BLaER1 treated with 17β-estradiol and CSF1 and Interleukin-3, amounts not matched to agents 10 nM and 100 nM (cell line): ENCODE measurements around the gene CORO1C.
"Not testable (repeated sequence)": the region's sequence is repeated elsewhere in the genome, so short reads cannot be mapped to it uniquely, and the experiment has no call there.

Experiments used
- H3K27ac ChIP-seq, 11 experiments: shearing (Covaris generic); formaldehyde crosslinking; 2 replicates each; pipeline ENCODE4 v1.8.1; 2022
- H3K27me3 ChIP-seq, 11 experiments: shearing (Covaris generic); formaldehyde crosslinking; 2 replicates each; pipeline ENCODE4 v1.8.1; 2022
- H3K36me3 ChIP-seq, 11 experiments: shearing (Covaris generic); formaldehyde crosslinking; 2 replicates each; pipeline ENCODE4 v1.8.1; 2022
- H3K4me1 ChIP-seq, 10 experiments: shearing (Covaris generic); formaldehyde crosslinking; 2 replicates each; pipeline ENCODE4 v1.8.1; 2022
- H3K4me2 ChIP-seq, 11 experiments: shearing (Covaris generic); formaldehyde crosslinking; 2 replicates each; pipeline ENCODE4 v1.8.1; 2022
- H3K4me3 ChIP-seq, 10 experiments: shearing (Covaris generic); formaldehyde crosslinking; 2 replicates each; pipeline ENCODE4 v1.8.1; 2022
- H3K9ac ChIP-seq, 11 experiments: shearing (Covaris generic); formaldehyde crosslinking; 2 replicates each; pipeline ENCODE4 v1.8.1; 2022
- H3K9me3 ChIP-seq, 11 experiments: shearing (Covaris generic); formaldehyde crosslinking; replicated peaks in 1 of 11; 2 replicates each; pipeline ENCODE4 v1.8.1; 2022
- H4K20me1 ChIP-seq, 11 experiments: shearing (Covaris generic); formaldehyde crosslinking; 2 replicates each; pipeline ENCODE4 v1.8.1; 2022
- Cebpa-rat ChIP-seq, 11 experiments: shearing (Covaris generic); IDR thresholded peaks; 2 replicates each; pipeline ENCODE4 v1.8.1; 2022

CORO1C gene

GRCh38 chr12:108619369-108620160 lies 111.8 kb downstream of the CORO1C start:
- Histone ChIP-seq H3K4me1 (peaks cover 39 to 78% (median 50%) of the 10 kb centered on the region in 10 experiments), H3K9ac (peak overlapping the region in 1 of 11 experiments; percentile 2; a peak in 1 of 22 replicates), H3K9me3 (peaks cover 9 to 28% (median 14%) of the 10 kb centered on the region in 11 experiments), H3K27ac (peak overlapping the region in 1 of 11 experiments; percentile 75; a peak in 1 of 22 replicates), H3K4me3 (no peak overlapping the region), H4K20me1 (no peaks in the 10 kb centered on the region), H3K27me3 (no peaks in the 10 kb centered on the region), H3K4me2 (peak overlapping the region in 3 of 11 experiments; percentile 65 to 80 (median 69); a peak in 1 of 22 replicates), H3K36me3 (peaks cover 0 to 25% (median 0%) of the 10 kb centered on the region in 11 experiments; a peak in 10 of 22 replicates)
- TF ChIP-seq Cebpa-rat (IDR thresholded peaks at IDR 0.05), result no peak

GRCh38 chr12:108618953-108619274 lies 112.4 kb downstream of the CORO1C start:
- H3K4me3 ChIP-seq, H4K20me1 ChIP-seq, H3K27me3 ChIP-seq: not testable (repeated sequence)
- peak overlapping the region in 3 of 11 experiments; percentile 2 to 64 (median 18); a peak in 3 of 22 replicates for H3K9ac ChIP-seq
- H3K36me3 ChIP-seq, result peaks cover 0 to 22% (median 0%) of the 10 kb centered on the region in 11 experiments; a peak in 10 of 22 replicates
- H3K4me2 ChIP-seq, result peak overlapping the region in 3 of 11 experiments; percentile 64 to 87 (median 81); a peak in 3 of 22 replicates
- H3K4me1 ChIP-seq, result peaks cover 39 to 84% (median 51%) of the 10 kb centered on the region in 10 experiments
- H3K27ac ChIP-seq, result peak overlapping the region in 1 of 11 experiments; percentile 81; a peak in 1 of 22 replicates
- H3K9me3 ChIP-seq, result peaks cover 9 to 27% (median 14%) of the 10 kb centered on the region in 11 experiments

GRCh38 chr12:108618079-108618952 lies 113.0 kb downstream of the CORO1C start:
- Histone ChIP-seq H3K27ac (peak overlapping the region in 6 of 11 experiments; percentile 19 to 81 (median 76); a peak in 5 of 22 replicates), H4K20me1 (no peaks in the 10 kb centered on the region), H3K36me3 (peaks cover 0 to 16% (median 0%) of the 10 kb centered on the region in 11 experiments; a peak in 10 of 22 replicates), H3K27me3 (no peaks in the 10 kb centered on the region), H3K9ac (peak overlapping the region in 5 of 11 experiments; percentile 2 to 64 (median 15); a peak in 6 of 22 replicates), H3K4me3 (no peak overlapping the region), H3K4me2 (peak overlapping the region in 10 of 11 experiments; percentile 58 to 87 (median 80); a peak in 18 of 22 replicates), H3K4me1 (peaks cover 41 to 90% (median 57%) of the 10 kb centered on the region in 10 experiments), H3K9me3 (peaks cover 9 to 21% (median 14%) of the 10 kb centered on the region in 11 experiments)
- no peak for TF ChIP-seq Cebpa-rat (IDR thresholded peaks at IDR 0.05)

- Histone ChIP-seq H3K9ac (peak overlapping the region; percentile 5 to 66 (median 50); a peak in 19 of 22 replicates), H3K27ac (peak overlapping the region; percentile 45 to 81 (median 76); a peak in 21 of 22 replicates)
These were observed 114.1 kb downstream of the CORO1C start for GRCh38 chr12:108616941-108617858.

GRCh38 chr12:108616359-108616758 lies 115.0 kb downstream of the CORO1C start:
- H4K20me1 ChIP-seq, result no peaks in the 10 kb centered on the region
- H3K4me1 ChIP-seq, result peaks cover 35 to 91% (median 55%) of the 10 kb centered on the region in 10 experiments
- peak overlapping the region; percentile 45 to 81 (median 76); a peak in 21 of 22 replicates for H3K27ac ChIP-seq
- peak overlapping the region; percentile 5 to 66 (median 50); a peak in 18 of 22 replicates for H3K9ac ChIP-seq
- peak overlapping the region in 2 of 10 experiments; percentile 23 to 40; a peak in 2 of 20 replicates for H3K4me3 ChIP-seq
- peak overlapping the region; percentile 58 to 87 (median 79) for H3K4me2 ChIP-seq
- H3K9me3 ChIP-seq, result peaks cover 9 to 15% (median 13%) of the 10 kb centered on the region in 11 experiments
- no peaks in the 10 kb centered on the region for H3K27me3 ChIP-seq
- peaks cover 0 to 5% (median 0%) of the 10 kb centered on the region in 11 experiments; a peak in 2 of 22 replicates for H3K36me3 ChIP-seq
- TF ChIP-seq Cebpa-rat (IDR thresholded peaks at IDR 0.05), result no peak

More at GRCh38 chr12:108616941-108617858, 114.1 kb downstream of the CORO1C start:
- H3K4me2 ChIP-seq, result peak overlapping the region; percentile 58 to 87 (median 79)
- no peaks in the 10 kb centered on the region for H3K27me3 ChIP-seq
- H3K36me3 ChIP-seq, result peaks cover 0 to 9% (median 0%) of the 10 kb centered on the region in 11 experiments; a peak in 3 of 22 replicates
- H4K20me1 ChIP-seq, result no peaks in the 10 kb centered on the region
- peak in 6 of 11 experiments; percentile 18 to 57 (median 42); a peak in 4 of 22 replicates for TF ChIP-seq Cebpa-rat (IDR thresholded peaks at IDR 0.05)
- peak overlapping the region in 2 of 10 experiments; percentile 23 to 40; a peak in 1 of 20 replicates for H3K4me3 ChIP-seq
- peaks cover 37 to 91% (median 58%) of the 10 kb centered on the region in 10 experiments for H3K4me1 ChIP-seq
- H3K9me3 ChIP-seq, result peaks cover 9 to 15% (median 13%) of the 10 kb centered on the region in 11 experiments

GRCh38 chr12:108615918-108616317 lies 115.4 kb downstream of the CORO1C start:
- Histone ChIP-seq H4K20me1 (no peaks in the 10 kb centered on the region), H3K27ac (peak overlapping the region in 9 of 11 experiments; percentile 69 to 81 (median 76); a peak in 18 of 22 replicates), H3K4me1 (peaks cover 40 to 91% (median 59%) of the 10 kb centered on the region in 10 experiments), H3K4me2 (peak overlapping the region in 8 of 11 experiments; percentile 62 to 84 (median 80); a peak in 8 of 22 replicates), H3K4me3 (peak overlapping the region in 1 of 10 experiments; percentile 23; a peak in 1 of 20 replicates), H3K36me3 (peaks cover 0 to 5% (median 0%) of the 10 kb centered on the region in 11 experiments; a peak in 2 of 22 replicates), H3K9me3 (peaks cover 9 to 15% (median 13%) of the 10 kb centered on the region in 11 experiments), H3K27me3 (no peaks in the 10 kb centered on the region), H3K9ac (peak overlapping the region in 2 of 11 experiments; percentile 50 to 61; a peak in 1 of 22 replicates)
- no peak for TF ChIP-seq Cebpa-rat (IDR thresholded peaks at IDR 0.05)

GRCh38 chr12:108614639-108615038 lies 116.7 kb downstream of the CORO1C start:
- Histone ChIP-seq H3K36me3 (peaks cover 0 to 5% (median 0%) of the 10 kb centered on the region in 11 experiments; a peak in 2 of 22 replicates), H3K9me3 (peaks cover 9 to 15% (median 13%) of the 10 kb centered on the region in 11 experiments), H3K27ac (peak overlapping the region in 4 of 11 experiments; percentile 3 to 35 (median 18); a peak in 3 of 22 replicates), H3K9ac (no peak overlapping the region; a peak in 1 of 22 replicates), H3K4me3 (no peak overlapping the region), H3K27me3 (peaks cover 0 to 10% (median 0%) of the 10 kb centered on the region in 11 experiments; a peak in 3 of 22 replicates), H4K20me1 (no peaks in the 10 kb centered on the region), H3K4me2 (peak overlapping the region in 2 of 11 experiments; percentile 57 to 65; a peak in 5 of 22 replicates), H3K4me1 (peaks cover 53 to 91% (median 69%) of the 10 kb centered on the region in 10 experiments)
- no peak for TF ChIP-seq Cebpa-rat (IDR thresholded peaks at IDR 0.05)
